GM21717 (cell line): Measurements from ENCODE around the gene UNC45B.
"Not testable (repeated sequence)": the region's sequence is repeated elsewhere in the genome, so short reads cannot be mapped to it uniquely, and the experiment has no call there.

Experiments
- ATAC-seq: cut with Tn5 transposase; IDR thresholded peaks from one replicate; pipeline ENCODE4 v1.9.1; 2021; ENCODE audit warnings: mild to moderate bottlenecking, moderate library complexity; ENCODE audit not compliant: unreplicated experiment

UNC45B gene

DNA sequence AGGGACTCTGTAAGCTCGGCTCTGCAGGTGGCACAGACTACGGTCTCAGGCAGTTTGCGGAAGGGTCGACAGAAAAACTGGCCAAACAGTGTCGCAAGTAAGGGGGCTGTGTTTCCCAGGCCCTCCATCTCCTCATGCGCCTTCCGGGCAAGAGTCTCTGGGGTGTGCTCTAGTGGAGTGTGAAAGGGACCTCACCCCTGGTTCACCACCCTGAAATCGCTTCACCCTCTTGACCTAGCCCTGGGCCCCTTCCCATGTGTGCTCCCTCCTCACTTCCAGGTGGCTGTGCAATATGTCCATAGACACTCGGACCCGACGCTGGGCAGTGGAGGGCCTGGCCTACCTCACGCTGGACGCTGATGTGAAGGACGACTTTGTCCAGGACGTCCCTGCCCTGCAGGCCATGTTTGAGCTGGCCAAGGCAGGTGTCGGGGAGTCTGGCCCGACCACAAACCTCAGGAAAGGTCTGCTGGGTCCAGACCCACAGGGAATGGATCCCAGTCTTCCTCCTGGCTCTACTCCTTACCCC is 22.3 kb downstream of the UNC45B start:
- ATAC-seq: no peak

DNA sequence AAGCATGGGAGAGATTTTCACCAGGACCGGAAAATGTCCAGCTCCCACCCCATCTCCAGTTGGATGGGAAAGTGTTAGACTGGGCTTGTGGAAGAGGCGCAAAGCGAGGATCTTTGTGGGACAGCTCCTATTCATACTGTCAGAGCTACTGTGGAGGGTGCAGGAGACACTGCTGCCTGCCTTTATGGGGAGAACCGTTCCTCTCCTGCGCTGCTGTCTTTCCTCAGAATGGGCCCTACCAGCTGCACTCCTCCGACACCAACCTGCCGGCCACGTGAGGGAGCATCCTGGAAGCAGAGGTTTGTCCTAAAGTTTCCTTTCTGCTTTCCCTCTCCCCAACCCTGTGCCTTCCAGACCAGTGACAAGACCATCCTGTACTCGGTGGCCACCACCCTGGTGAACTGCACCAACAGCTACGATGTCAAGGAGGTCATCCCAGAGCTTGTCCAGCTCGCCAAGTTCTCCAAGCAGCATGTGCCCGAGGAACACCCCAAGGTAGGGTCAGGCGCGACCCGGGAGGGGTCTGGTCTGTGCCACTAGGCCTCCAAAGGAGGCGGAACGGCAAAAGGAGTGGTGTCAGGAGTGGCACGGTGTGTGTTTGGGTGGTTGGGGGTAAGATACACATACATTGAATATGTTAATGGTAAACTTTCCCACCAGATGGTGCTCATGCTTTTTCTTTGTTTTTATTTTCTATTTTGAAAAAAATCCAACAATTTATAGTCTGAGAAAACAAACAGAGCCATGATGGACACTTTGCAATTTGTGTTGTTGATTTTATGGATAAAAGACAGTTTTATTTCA is 23.6 kb downstream of the UNC45B start:
- no peak for ATAC-seq

DNA sequence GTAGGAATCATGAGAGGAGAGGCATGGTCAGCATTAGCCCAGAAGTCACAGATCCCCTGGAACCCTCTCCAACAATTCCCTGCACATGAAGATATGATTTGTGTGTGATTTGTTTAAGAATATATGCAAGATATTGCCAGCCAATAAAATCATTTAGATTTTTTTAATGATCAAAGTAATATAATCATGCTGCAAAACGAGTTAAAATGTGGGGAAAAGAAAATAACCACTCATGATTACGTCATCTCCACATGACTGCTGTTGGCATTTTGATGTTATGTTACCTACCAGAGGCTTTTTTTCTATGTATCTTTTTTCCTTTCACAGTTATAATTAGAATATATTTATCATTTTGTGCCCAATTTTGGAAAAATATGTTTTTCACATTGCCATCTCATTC is 24.2 kb downstream of the UNC45B start:
- ATAC-seq: no peak

DNA sequence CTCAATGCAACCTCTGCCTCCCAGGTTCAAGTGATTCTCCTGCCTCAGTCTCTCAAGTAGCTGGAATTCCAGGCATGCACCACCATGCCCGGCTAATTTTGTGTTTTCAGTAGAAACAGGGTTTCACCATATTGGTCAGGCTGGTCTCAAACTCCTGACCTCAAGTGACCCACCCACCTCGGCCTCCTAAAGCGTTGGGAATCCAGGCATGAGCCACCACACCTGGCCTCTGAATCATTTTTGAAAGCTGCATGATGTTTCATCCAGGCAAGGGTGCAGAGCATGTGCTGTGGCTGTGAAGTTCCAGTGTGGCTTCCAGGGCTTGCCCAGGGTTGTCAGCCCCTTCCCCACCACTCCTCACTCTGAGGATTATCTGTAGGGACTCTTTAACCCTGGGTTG is 24.7 kb downstream of the UNC45B start:
- ATAC-seq: not testable (repeated sequence)

DNA sequence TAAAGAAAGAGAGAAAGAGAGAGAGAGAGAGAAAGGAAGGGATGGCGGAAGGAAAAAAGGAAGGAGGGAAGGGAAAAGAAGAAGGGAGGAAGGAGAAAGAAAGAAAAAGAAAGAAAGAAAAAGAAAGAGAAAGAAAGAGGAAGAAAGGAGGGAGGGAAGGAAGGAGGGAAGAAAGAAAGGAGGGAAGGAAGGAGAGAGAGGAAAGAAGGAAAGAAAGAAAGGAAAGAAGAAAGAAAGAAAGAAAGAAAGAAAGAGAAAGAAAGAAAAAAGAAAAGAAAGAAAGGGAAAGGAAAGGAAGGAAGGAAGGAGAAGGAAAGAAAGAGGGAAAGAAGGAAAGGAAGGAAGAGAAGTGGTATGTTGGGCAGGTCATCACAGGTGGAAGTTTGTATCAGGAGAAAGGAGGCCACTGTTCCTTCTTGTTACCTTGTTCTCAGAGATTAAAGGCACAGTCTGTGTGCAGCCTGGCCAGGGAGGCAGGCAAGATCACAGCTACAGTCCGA is 27.3 kb downstream of the UNC45B start:
- ATAC-seq: no peak

DNA sequence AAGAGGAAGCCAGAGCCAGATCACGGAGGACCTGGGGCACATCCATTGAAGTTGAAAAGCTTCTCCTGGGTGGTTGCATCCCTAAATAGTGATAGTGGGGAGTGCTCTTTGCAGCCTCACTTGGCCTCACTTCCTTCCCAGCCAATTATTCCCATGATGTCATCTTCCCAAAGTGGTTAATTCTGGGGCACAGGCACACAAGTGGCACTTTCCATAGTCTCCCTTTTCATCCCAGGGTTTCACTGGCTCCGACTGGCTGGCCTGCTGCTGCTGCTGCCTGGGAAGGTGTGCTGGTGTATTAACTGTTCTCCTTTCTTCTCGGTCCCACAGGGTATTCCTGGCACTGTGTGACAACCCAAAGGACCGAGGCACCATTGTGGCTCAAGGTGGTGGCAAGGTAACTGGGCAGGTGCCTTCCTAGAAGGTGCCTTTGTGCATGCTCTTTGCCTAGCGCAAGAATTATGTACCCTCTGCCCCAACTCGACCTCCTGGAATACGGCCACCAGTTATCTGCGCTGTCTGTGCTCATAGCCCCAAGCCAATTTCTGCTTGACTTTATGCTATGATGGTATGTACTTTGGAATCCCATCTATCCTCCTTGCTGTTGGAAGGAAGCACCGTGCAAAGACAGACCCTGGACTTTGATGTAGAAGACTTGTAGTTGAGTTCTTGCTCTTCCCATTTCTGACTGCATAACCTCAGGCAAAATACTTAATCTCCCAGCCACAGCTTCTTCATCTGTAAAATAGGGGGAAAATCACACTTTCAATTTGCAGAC is 28.2 kb downstream of the UNC45B start:
- no peak for ATAC-seq

DNA sequence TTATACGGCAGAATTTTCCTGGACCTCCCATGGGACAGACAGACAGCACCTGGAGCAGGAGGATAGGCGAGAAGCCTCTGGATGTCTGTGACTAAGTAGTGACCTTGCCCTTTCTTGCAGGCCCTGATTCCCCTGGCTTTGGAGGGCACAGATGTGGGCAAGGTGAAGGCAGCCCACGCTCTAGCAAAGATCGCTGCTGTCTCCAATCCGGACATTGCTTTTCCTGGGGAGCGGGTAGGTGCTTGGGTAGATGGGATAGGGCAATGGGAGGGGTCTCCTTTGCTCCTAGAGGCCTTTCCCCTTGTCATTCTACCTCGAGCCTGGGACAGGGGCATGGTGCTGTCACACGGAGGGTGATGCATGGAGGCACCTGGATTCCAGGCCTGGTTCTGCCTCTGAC is 29.3 kb downstream of the UNC45B start:
- ATAC-seq: no peak

DNA sequence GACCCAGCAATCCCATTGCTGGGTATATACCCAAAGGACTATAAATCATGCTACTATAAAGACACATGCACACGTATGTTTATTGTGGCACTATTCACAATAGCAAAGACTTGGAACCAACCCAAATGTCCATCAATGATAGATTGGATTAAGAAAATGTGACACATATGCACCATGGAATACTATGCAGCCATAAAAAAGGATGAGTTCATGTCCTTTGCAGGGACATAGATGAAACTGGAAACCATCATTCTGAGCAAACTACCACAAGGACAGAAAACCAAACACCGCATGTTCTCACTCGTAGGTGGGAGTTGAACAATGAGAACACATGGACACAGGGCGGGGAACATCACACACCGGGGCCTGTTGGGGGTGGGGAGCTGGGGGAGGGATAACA is 31.8 kb downstream of the UNC45B start:
- ATAC-seq: not testable (repeated sequence)

DNA sequence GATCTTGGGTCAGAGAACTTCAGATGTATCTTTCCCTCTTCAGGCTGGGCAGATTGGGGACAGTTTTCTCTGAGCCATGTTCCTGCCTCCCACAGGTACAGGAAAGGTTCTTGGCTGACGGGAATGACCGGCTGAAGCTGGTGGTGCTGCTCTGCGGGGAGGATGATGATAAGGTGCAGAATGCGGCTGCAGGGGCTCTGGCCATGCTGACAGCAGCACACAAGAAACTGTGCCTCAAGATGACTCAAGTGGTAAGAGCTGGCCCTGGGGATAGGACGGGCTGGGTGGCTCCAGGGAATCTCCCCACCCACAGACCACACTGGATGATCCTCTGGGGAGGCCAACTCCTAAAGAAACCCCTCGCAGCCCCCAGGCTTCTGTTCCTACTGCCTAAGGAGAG is 35.7 kb downstream of the UNC45B start:
- no peak for ATAC-seq

DNA sequence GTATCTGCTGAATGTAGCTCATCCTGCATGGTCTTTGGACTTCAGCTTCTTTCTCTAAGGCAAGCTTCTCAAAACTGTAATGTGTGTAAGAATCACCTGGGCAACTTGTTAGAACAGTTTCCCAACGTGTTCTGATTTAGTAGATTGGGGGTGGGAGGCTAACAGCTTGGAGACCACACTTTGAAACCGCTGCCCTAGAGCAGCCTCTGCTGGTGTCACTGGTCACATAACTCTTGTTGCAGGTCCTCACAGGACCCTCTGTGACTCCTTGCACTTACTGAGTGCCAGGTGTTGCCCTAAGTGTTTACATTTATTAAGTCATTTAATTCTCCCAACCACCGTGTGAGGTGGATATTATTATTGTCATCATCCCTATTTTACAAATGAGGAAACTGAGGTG is 36.7 kb downstream of the UNC45B start:
- ATAC-seq: no peak

DNA sequence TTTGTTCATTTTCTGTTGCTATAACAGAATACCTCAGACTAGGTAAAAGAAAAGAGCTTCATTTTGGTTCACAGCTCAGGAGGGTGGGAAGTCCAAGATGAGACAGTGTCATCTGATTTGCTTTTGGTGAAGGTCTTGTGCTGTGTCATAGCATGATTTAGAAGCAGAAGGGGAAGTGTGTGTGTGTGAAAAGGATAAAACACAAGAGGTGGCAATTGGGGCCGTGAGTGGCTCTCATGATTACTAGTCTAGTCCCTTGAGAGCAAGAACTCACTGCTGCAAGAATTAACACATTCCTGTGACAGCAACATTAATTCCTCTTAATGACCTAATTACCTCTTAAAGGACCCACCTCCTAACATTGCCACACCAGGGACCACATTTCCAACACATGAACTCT is 38.2 kb downstream of the UNC45B start:
- no peak for ATAC-seq

DNA sequence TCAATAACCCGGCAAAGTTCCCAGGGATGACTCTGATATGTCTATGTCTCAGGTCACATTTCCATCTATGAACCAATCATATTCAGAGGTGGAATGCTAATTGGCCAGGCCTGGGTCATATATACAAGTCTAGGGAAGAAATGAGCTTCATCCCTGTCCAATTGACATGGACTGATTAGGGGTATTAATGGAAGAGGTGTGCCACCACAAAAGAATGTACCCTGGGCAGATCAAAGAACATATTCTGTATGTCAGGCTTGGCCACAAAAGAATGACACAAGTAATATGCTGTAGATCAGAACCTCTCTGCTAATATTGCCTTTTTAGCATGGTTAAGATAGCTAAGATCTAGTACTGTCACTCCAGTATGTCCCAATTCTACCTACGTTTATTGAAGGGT is 39.9 kb downstream of the UNC45B start:
- ATAC-seq: no peak

DNA sequence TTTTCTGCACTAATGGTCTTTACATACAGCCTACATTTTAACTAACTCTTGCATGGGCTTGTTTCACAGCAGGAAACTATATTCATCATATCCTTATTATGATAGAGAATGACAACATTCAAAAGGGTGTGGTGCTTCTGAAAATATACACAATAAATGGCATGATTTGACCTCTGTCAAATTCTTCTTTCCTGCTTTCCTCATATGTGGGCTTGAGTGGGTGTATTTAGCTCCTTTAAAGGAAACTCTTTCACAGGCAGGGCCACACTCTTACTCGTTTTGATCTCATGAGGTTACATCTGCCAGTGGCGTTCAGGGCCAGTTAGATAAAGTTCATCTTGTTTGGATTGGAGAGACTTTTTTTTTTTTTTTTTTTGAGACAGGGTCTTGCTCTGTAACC is 40.5 kb downstream of the UNC45B start:
- ATAC-seq: no peak

DNA sequence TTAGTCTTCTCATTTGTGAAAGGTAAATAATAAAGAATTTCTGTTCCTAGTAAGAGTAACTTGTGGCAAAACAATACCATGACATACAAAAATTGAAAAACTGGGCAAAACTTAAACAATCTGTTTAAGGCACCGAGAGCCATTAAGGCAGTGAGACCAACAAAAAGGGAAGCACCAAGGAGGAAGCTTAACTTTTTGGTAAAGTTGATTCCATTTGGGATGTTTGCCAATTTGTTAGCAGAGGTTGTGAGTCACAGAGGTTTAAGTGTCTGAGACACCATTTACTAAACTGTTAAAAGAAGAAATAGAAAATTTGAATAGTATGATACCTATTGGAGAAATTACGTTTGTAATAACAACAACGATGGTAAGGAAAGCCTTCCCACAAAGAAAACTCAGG is 41.7 kb downstream of the UNC45B start:
- ATAC-seq: no peak

DNA sequence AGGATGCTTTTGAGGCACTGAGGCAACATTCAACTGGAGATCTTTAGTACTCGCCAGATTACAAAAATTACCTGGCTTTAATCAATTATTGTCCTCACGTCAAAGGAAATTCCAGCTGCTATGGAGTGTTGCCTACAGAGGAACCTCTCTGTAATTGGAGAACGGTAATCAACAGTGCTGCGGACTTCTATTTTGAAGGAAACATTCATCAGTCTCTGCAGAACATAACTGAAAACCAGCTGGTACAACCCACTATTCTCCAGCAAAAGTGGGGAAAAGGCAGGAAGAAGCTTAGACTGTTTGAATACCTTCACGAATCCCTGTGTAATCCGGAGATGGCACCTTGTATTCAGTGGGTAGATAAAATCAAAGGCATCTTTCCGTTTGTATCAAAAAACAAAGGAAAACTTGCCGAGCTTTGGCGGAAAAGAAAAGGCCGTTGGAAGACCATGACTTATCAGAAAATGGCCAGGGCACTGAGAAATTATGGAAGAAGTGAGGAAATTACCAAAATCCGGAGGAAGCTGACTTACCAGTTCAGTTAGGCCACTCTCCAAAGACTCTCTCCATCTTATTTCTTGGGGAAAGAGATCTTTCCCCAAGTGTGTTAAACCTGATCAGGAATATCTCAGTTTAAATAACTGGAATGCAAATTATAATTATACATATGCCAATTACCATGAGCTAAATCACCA is 43.5 kb downstream of the UNC45B start:
- no peak for ATAC-seq

DNA sequence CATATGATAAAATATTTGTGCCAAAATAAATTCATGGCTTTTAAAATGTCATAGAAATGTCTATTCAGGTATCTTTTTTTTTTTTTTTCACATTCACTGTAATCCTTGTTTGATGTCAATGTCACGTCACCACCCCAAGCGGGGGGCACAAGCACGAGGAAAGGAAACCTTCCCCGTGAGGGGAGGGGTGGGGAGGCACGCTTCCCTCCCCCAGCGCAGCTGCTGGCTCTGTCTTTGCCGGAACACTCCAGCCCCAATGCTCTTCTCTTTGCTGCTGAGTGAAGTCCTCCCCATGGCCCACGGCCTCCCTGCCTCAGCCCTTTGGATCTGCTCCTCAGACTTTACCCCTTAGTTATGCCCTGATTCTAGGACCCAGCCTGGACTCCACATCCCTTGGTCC is 45.1 kb downstream of the UNC45B start:
- ATAC-seq: no peak

DNA sequence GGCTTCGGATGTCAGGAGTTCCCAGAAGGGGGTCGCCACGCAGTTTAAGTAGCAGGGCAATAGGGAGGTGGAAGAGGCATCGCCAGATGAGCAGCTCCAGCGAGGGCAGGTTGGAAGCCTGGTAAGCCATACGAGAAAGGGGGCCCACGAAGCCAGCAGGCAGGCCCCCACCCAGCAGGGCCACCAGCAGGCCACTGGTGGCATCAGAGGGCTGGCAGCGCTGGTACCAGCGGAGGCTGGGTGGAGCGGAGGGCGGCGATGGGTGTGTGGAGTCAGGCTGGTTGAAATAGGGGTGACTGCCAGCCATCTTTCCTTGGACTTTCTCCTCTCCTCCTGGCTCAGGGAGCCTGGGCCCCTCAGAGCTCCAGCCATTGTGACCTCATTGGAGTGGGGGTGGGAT is 46.4 kb downstream of the UNC45B start, which contains the start of gene SLC35G3:
TSS of gene SLC35G3 (minus strand) at position 393 of the 400 bp plus-strand sequence. CDS start at position 307, 86 bp downstream.
- not testable (repeated sequence) for ATAC-seq

DNA sequence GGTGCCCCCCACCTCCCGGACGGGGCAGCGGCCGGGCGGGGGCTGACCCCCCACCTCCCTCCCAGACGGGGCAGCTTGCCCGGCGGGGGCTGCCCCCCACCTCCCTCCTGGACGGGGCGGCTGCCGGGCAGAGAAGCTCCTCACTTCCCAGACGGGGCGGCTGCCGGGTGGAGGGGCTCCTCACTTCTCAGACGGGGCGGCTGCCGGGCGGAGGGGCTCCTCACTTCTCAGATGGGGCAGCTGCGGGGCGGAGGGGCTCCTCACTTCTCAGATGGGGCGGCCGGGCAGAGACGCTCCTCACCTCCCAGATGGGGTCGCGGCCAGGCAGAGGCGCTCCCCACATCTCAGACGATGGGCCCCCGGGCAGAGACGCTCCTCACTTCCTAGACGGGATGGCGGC is 47.4 kb downstream of the UNC45B start:
- ATAC-seq: not testable (repeated sequence)

DNA sequence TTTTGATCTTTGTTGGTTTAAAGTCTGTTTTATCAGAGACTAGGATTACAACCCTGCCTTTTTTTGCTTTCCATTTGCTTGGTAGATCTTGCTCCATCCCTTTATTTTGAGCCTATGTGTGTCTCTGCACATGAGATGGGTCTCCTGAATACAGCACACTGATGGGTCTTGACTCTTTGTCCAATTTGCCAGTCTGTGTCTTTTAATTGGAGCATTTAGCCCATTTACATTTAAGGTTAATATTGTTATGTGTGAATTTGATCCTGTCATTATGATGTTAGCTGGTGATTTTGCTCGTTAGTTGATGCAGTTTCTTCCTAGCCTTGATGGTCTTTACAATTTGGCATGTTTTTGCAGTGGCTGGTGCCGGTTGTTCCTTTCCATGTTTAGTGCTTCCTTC is 55.0 kb downstream of the UNC45B start:
- not testable (repeated sequence) for ATAC-seq

DNA sequence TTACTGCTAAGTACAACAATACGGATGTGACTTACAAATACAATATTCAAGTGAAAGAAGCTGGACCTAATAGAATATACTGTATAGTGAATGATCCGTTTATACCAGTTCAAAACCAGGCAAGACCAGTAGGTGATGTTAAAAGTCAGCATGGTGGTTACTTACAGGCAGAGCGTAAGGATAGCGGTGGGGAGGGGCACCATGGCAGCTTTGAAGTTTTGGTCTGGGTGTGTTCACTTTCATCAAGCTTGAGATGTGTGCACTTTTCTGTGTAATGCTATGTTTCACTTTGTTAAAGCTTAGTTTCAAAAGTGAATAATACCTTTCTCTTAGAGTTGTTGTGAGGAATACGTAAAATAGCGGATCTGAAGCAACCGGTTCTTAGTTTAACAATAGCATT is 63.1 kb downstream of the UNC45B start:
- no peak for ATAC-seq

DNA sequence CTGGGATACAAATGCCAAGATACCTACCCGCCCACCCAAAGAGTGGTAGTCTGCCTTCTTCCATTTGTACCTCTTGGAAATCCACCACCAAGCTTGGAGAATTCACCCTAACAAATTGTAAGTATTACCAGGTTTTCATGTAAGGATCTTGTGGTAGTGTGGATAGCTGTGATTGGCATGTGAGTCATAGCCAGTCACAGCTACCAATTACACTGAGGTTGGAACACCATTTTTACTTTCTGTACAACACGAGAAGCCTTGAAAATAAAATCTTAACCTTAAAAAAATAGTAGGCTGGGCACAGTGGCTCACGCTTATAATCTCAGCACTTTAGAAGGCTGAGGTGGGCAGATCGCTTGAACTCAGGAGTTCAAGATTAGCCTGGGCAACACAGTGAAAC is 65.1 kb downstream of the UNC45B start:
- no peak for ATAC-seq
